ENCODE data around the gene NMUR1.
"Not testable (repeated sequence)": the region's sequence is repeated elsewhere in the genome, so short reads cannot be mapped to it uniquely, and the experiment has no call there.

Gene NMUR1

GRCh38 chr2:231530099-231531011 is at the start of gene NMUR1:
Gene NMUR1 (minus strand): TSS chr2:231530445. CDS start chr2:231530361, 84 bp downstream.
- peak; percentile 81 to 90 for ATAC-seq

- no peak for ATAC-seq
Measured at GRCh38 chr2:231579560-231579959, 49.3 kb upstream of the NMUR1 start.

- ATAC-seq: not testable (repeated sequence)
Measured at GRCh38 chr2:231578655-231579054, 48.4 kb upstream of the NMUR1 start.

- no peak for ATAC-seq
Measured at GRCh38 chr2:231576465-231576864, 46.2 kb upstream of the NMUR1 start.

GRCh38 chr2:231575612-231576256 is 45.5 kb upstream of the NMUR1 start:
- no peak for ATAC-seq

GRCh38 chr2:231573698-231574421 is 43.6 kb upstream of the NMUR1 start:
- no peak for ATAC-seq

GRCh38 chr2:231573096-231573495 is 42.9 kb upstream of the NMUR1 start:
- no peak for ATAC-seq

- no peak for ATAC-seq
Measured at GRCh38 chr2:231571661-231572191, 41.5 kb upstream of the NMUR1 start.

- not testable (repeated sequence) for ATAC-seq
Measured at GRCh38 chr2:231570915-231571314, 40.7 kb upstream of the NMUR1 start.

GRCh38 chr2:231568785-231569435 is 38.7 kb upstream of the NMUR1 start:
- peak; percentile 17 to 66 for ATAC-seq

- no peak for ATAC-seq
Measured at GRCh38 chr2:231568098-231568784, 38.0 kb upstream of the NMUR1 start.

GRCh38 chr2:231567159-231567558 is 36.9 kb upstream of the NMUR1 start:
- no peak for ATAC-seq

GRCh38 chr2:231565887-231566594 is 35.8 kb upstream of the NMUR1 start:
- ATAC-seq: no peak

GRCh38 chr2:231563378-231563961 is 33.2 kb upstream of the NMUR1 start:
- ATAC-seq: peak in 1 of 2 donors; percentile 51

GRCh38 chr2:231557571-231558217 is 27.4 kb upstream of the NMUR1 start:
- ATAC-seq: peak; percentile 83 to 97

- ATAC-seq: no peak
Measured at GRCh38 chr2:231556981-231557380, 26.7 kb upstream of the NMUR1 start.

- not testable (repeated sequence) for ATAC-seq
Measured at GRCh38 chr2:231556496-231556895, 26.3 kb upstream of the NMUR1 start.

- ATAC-seq: no peak
Measured at GRCh38 chr2:231554748-231555545, 24.7 kb upstream of the NMUR1 start.

- ATAC-seq: no peak
Measured at GRCh38 chr2:231554327-231554726, 24.1 kb upstream of the NMUR1 start.

Data from activated CD4-positive, CD25-positive, alpha-beta regulatory T cell treated with anti-CD3 and anti-CD28 coated beads, Interleukin-2, amount 50 U/mL, for 24 hours (primary cell).